Stimulated activated CD4-positive, alpha-beta T cell treated with anti-CD3 and anti-CD28 coated beads, Interleukin-12 subunit alpha, Interleukin-12 subunit beta, amount 100 ng/mL, for 24 hours (primary cell): ENCODE results near the gene SLC26A11.

Experiments
- DNase-seq, 2 experiments: peaks; one replicate each; pipeline ENCODE4 v3.0.0-alpha.2; 2020; ENCODE audit warnings: low read depth in 2 of 2

The SLC26A11 gene

GRCh38 chr17:80217703-80218362 is 2.4 kb upstream of the SLC26A11 start:
- DNase-seq = no peak

DNA sequence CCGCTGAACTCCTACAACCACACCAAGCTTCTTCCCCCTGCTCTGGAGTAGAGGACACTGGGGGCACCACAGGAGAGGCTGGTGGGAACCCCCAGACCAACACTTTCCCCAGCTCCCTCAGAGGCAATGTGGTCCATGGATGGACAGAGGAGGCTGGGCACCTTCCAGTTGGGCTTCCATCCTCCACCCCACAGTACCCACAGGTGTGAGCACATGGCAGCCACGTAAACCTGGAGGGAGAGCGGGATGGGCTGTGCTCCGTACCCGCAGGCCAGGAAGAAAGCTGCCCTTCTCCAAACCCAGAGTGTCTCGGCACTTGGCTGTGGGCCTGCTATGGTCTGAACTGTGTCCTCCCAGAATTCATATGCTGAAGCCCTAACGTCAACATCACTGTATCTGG is 1.8 kb upstream of the SLC26A11 start:
- no peak for DNase-seq

GRCh38 chr17:80219013-80219762 is 1.0 kb upstream of the SLC26A11 start:
- DNase-seq = peak; percentile 81 to 93

GRCh38 chr17:80219763-80220053 is 519 bp upstream of the SLC26A11 start:
- DNase-seq = no peak

DNA sequence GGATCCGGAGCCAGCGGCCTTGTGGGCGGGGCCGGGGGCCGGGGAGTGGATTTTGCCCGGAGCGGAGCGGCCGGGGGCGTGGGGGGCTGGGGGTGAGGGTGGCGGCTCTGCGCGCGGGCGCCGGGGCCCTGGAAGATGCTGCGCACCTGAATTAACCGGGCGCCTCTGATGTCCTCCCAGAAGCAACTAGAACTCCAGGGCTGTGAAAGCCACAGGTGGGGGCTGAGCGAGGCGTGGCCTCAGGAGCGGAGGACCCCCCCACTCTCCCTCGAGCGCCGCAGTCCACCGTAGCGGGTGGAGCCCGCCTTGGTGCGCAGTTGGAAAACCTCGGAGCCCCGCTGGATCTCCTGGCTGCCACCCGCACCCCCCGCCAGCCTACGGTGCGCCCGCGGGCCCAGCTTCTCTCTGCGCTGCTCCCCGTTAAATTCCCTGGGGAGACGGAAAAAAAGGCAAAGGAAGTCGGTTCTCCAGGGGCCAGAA is 549 bp downstream of the SLC26A11 start:
- no peak for DNase-seq

DNA sequence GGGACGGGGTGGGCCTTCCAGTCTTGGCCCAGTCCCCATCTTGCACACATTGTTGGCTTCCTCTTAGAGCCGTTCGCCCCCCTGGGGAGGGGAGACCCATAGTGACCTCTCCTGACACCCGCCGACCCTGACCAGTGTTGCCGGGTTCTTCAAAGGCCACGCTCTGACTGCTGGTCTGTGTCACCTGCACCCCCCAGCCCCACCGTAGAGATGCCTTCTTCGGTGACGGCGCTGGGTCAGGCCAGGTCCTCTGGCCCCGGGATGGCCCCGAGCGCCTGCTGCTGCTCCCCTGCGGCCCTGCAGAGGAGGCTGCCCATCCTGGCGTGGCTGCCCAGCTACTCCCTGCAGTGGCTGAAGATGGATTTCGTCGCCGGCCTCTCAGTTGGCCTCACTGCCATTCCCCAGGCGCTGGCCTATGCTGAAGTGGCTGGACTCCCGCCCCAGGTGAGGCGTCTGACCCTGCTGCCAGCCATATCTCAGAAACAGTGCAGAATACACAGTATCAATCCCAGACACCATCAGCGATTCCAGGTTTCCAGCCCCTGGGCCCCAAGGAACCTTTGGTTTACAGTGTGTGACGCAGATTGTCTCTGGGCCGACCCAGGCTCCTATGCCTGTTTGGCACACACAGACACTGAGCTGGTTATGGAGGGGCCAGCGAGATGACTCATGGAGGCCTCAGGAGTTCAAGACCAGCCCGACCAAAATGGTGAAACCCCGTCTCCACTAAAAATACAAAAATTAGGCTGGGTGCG is 1.3 kb downstream of the SLC26A11 start:
- DNase-seq = no peak

DNA sequence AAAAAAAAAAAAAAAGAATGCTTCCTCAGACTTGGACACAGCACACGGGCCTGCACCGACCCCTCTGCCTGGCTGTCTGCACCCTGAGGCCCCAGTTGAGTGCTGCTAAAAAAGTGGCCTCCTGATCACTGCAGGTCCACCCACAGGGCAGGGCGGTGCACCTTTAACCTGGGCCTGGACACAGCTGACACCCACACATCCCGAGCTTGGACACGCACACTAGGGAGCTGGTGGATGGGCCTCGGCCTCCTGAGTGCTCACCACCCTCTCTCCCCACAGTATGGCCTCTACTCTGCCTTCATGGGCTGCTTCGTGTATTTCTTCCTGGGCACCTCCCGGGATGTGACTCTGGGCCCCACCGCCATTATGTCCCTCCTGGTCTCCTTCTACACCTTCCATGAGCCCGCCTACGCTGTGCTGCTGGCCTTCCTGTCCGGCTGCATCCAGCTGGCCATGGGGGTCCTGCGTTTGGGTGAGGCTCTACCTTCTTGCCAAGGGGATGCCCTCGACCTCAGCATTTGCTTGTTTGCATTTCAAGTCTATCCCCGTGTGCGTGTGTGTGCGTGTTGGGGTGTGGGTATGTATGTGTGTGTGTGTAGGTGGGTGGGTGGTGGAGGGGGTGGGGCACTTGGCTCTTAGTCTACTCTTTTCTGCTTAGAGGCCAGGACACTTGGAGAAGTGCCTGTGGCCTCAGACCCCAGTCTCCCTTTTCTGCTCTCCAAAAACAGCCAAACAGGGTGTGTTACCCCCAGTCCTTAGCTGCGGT is 2.3 kb downstream of the SLC26A11 start:
- DNase-seq = no peak

DNA sequence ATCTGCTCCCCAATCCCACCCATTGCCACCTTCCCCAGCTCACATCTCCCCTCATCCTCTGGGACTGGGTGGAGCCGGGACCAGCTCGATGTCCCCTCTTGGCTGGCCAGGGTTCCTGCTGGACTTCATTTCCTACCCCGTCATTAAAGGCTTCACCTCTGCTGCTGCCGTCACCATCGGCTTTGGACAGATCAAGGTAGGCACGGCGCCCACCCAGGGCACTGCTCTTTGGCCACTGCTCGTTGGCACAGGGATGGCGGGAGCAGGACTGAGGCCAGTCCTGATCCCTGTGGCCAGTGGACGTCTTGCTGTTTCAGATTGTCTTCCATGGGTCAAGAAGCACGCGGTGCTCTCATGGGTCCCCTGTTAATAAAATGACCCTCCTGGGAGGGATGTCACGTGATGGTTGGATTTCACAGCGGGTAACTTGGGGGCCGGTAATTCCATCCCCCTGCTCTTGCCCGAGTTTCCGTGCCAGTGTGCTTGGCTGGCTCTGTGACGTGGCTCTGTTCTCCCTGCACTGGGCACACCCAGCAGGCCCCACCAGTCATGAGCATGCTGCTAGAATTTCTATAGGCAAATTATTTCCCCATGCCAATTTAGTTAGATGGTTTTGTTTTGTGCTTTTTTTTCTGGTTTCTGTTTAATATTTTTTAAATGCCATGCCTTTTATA is 3.1 kb downstream of the SLC26A11 start:
- DNase-seq = no peak

DNA sequence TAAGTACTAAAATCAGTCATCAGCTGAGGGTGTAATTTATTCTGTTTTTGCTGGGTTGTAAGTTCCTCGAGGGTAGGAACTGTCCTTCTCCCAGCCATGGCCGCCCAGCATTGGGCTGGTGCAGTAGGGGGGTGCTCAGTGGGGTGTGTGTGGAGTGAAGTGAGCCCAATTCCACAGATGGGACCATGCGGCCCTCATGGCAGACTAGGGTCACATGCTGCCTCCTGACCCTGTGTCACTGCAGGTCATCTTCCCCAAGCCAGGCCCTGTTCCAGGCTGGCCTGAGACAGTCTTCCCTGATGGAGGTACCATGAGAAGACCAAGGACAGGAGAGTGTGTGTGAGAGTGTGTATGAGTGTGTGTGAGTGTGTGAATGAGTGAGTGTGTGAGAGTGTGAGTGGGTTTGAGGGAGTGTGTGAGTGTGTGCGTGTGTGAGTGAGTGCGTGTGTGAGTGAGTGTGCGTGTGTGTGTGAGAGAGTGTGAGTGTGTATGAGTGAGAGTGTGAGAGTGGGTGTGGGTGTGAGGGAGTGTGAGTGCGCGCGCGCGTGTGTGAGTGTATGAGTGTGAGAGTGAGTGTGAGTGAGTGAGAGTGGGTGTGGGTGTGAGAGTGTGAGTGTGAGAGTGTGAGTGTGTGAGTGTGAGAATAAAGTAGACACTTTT is 3.7 kb downstream of the SLC26A11 start:
- no peak for DNase-seq

- DNase-seq = no peak
Measured at GRCh38 chr17:80224683-80225082, 4.5 kb downstream of the SLC26A11 start.

GRCh38 chr17:80225230-80225629 is 5.0 kb downstream of the SLC26A11 start:
- no peak for DNase-seq

DNA sequence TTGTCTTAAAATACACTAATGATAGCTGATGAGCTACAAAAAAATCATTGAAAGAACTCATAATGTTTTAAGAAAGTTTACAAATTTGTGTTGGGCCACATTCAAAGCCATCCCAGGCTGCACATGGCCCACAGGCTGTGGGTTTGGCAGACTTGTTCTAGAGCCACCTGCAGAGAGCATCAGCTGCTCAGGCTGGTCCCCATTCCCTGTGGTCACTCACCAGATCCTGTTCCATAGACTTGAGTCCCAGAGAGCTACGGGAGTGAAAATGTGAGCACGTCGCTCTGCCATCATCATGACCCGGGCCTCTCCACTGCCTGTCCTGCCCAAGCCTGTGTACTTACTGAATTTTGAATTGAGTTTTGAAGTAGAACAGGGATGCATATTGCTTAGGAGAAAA is 6.9 kb downstream of the SLC26A11 start:
- no peak for DNase-seq

DNA sequence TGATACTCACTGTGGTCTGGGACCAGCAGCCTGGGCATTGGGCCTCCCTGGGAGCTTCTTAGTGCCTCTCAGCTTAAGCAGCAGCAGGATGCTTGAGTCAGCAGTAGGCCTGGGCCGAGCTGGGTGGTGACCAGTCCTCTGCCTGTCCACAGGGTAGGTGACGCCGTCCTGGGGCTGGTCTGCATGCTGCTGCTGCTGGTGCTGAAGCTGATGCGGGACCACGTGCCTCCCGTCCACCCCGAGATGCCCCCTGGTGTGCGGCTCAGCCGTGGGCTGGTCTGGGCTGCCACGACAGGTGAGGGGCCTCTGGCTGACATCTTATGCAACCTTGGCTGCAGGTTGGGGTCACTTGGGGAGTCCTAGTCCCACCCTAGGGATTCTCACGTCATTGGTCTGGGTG is 7.4 kb downstream of the SLC26A11 start:
- no peak for DNase-seq

DNA sequence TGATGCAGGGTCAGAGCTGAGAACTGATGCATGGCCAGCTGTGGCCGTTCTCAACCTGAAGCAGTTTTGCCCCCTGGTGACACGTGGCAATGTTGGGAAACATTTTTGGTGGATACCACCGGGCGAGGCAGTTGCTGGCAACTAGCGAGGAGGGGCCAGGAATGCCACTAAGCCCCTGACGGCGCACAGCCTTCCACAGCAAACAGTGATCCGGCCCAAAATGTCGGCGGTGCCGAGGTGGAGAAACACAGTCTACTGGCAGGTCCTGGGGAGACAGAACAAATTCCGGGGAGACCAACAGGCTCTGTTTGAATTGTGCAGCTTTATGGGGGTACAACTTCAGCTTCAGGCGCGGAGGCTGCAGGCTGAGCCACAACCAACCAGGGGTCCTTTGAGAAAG is 8.2 kb downstream of the SLC26A11 start:
- DNase-seq = no peak

DNA sequence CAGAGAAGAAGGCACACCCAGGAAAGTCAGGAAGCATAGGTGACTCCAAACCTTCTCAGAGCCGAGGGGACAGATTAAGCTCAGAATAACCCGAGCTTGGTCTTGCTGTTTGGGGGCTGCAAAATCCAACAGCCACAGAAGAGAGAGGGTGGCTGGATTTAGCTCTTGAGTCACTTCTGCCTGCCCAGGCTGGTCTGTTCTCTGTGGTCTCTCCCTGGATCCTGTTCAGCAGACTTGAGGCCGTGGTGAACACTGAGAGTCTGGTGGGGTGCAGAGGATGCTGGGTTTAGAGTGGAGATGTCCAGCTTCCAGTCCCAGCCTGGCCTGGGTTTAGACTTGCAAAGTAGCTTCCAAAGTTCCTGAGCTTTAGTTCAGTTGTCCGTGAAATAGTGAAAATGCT is 8.8 kb downstream of the SLC26A11 start:
- DNase-seq = no peak

- no peak for DNase-seq
Measured at GRCh38 chr17:80232438-80232837, 12.2 kb downstream of the SLC26A11 start.

GRCh38 chr17:80233202-80233601 is 13.0 kb downstream of the SLC26A11 start:
- DNase-seq = no peak

GRCh38 chr17:80236911-80237310 is 16.7 kb downstream of the SLC26A11 start:
- DNase-seq = no peak

GRCh38 chr17:80237386-80237785 is 17.2 kb downstream of the SLC26A11 start:
- DNase-seq = no peak

DNA sequence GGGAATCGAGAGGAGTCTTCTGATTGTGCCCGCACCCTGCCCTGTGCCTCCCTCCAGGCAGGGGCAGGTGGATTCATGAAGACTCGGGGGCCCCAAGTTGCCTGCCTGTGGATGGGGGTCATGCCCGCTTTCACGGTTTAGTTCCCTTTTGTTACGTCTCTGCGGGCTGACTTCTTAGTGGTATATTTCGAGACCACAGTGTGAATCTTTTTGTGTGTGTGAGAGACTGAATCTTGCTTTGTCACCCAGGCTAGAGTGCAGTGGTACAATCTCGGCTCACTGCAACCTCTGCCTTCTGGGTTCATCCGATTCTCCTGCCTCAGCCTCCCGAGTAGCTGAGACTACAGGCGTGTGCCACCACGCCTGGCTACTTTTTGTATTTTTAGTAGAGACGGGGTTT is 22.3 kb downstream of the SLC26A11 start:
- DNase-seq = no peak
